H9 (cell line): ENCODE results near the gene PGK1. TPM values are rescaled to one million over a fixed set of nuclear protein-coding genes. Genes with fewer than 3 reads are reported as not detected.

Source experiments
- DNase-seq: peaks from one replicate; pipeline ENCODE4 v3.0.0-alpha.2; 2017
- H2AFZ ChIP-seq: one replicate; pipeline ENCODE4 v1.6.1; 2013; ENCODE audit warnings: mild to moderate bottlenecking, low read length, control low read depth, moderate library complexity
- H2AK5ac ChIP-seq: 2 replicates; pipeline ENCODE4 v1.6.1; 2013; ENCODE audit warnings: low read length, control low read depth, mixed read lengths; ENCODE audit not compliant: insufficient read length
- H2BK120ac ChIP-seq: one replicate; pipeline ENCODE4 v1.6.1; 2013; ENCODE audit warnings: low read depth, mild to moderate bottlenecking, low read length, control low read depth, inconsistent platforms; ENCODE audit not compliant: poor library complexity, severe bottlenecking
- H2BK12ac ChIP-seq: 2 replicates; pipeline ENCODE4 v1.6.1; 2013; ENCODE audit warnings: low read length, control low read depth, mixed read lengths, low read depth; ENCODE audit not compliant: insufficient read length
- H2BK15ac ChIP-seq: 2 replicates; pipeline ENCODE4 v1.6.1; 2013; ENCODE audit warnings: low read depth, low read length, control low read depth
- H2BK20ac ChIP-seq: one replicate; pipeline ENCODE4 v1.6.1; 2013; ENCODE audit warnings: low read depth, mild to moderate bottlenecking, low read length, control low read depth, inconsistent platforms; ENCODE audit not compliant: poor library complexity, severe bottlenecking
- H2BK5ac ChIP-seq: 2 replicates; pipeline ENCODE4 v1.6.1; 2013; ENCODE audit warnings: low read length, control low read depth, mixed read lengths; ENCODE audit not compliant: insufficient read length
- H3K14ac ChIP-seq: 2 replicates; pipeline ENCODE4 v1.6.1; 2013; ENCODE audit warnings: low read length, control low read depth; ENCODE audit not compliant: insufficient read depth
- H3K18ac ChIP-seq: 2 replicates; pipeline ENCODE4 v1.6.1; 2013; ENCODE audit warnings: low read depth, mild to moderate bottlenecking, mixed read lengths, low read length, control low read depth; ENCODE audit not compliant: insufficient read length
- H3K23ac ChIP-seq: 2 replicates; pipeline ENCODE4 v1.6.1; 2013; ENCODE audit warnings: low read length, control low read depth, mixed read lengths, low read depth; ENCODE audit not compliant: insufficient read length
- H3K23me2 ChIP-seq: 2 replicates; pipeline ENCODE4 v1.6.1; 2013; ENCODE audit warnings: low read depth, mild to moderate bottlenecking, mixed read lengths, low read length, control low read depth; ENCODE audit not compliant: insufficient read length, poor library complexity, severe bottlenecking
- H3K27ac ChIP-seq: 2 replicates; pipeline ENCODE4 v1.5.1; 2013; ENCODE audit warnings: low read length, control low read depth, mixed read lengths, low read depth; ENCODE audit not compliant: insufficient read length
- H3K27me3 ChIP-seq: 2 replicates; pipeline ENCODE4 v1.6.1; 2013; ENCODE audit warnings: low read length, control low read depth, inconsistent platforms; ENCODE audit not compliant: insufficient read depth
- H3K4ac ChIP-seq: 2 replicates; pipeline ENCODE4 v1.6.1; 2013; ENCODE audit warnings: low read depth, mild to moderate bottlenecking, control low read depth, inconsistent platforms, low read length, moderate library complexity
- H3K4me1 ChIP-seq: 2 replicates; pipeline ENCODE4 v1.6.1; 2013; ENCODE audit warnings: low read length, control low read depth, inconsistent platforms; ENCODE audit not compliant: insufficient read depth
- H3K4me2 ChIP-seq: 2 replicates; pipeline ENCODE4 v1.6.1; 2013; ENCODE audit warnings: low read length, control low read depth, mixed read lengths; ENCODE audit not compliant: insufficient read length, insufficient read depth
- H3K56ac ChIP-seq: 2 replicates; pipeline ENCODE4 v1.6.1; 2013; ENCODE audit warnings: low read depth, mild to moderate bottlenecking, mixed read lengths, low read length, control low read depth; ENCODE audit not compliant: insufficient read length
- H3K79me1 ChIP-seq: 2 replicates; pipeline ENCODE4 v1.6.1; 2013; ENCODE audit warnings: low read depth, mild to moderate bottlenecking, moderate library complexity, low read length, control low read depth, inconsistent platforms; ENCODE audit not compliant: insufficient read depth, poor library complexity, severe bottlenecking
- H3K79me2 ChIP-seq: 2 replicates; pipeline ENCODE4 v1.6.1; 2013; ENCODE audit warnings: low read length, control low read depth, inconsistent platforms; ENCODE audit not compliant: insufficient read depth
- H3K9ac ChIP-seq: 2 replicates; pipeline ENCODE4 v1.6.1; 2013; ENCODE audit warnings: low read length, control low read depth, mixed read lengths; ENCODE audit not compliant: insufficient read length; ENCODE audit errors: extremely low read depth
- H3K9me3 ChIP-seq: one replicate; pipeline ENCODE4 v1.6.1; 2013; ENCODE audit warnings: low read depth, low read length, inconsistent platforms; ENCODE audit not compliant: control insufficient read depth
- H3T11ph ChIP-seq: one replicate; pipeline ENCODE4 v1.6.1; 2013; ENCODE audit warnings: mild to moderate bottlenecking, low read length, control low read depth, inconsistent platforms
- H4K20me1 ChIP-seq: one replicate; pipeline ENCODE4 v1.6.1; 2013; ENCODE audit not compliant: control insufficient read depth, insufficient read length, insufficient read depth
- H4K5ac ChIP-seq: 2 replicates; pipeline ENCODE4 v1.6.1; 2013; ENCODE audit warnings: low read depth, mild to moderate bottlenecking, mixed read lengths, low read length, control low read depth; ENCODE audit not compliant: insufficient read length
- H4K8ac ChIP-seq: replicated peaks from 2 replicates; pipeline ENCODE4 v1.6.1; 2013; ENCODE audit warnings: low read length, control low read depth, mixed read lengths, low read depth; ENCODE audit not compliant: insufficient read length
- H4K91ac ChIP-seq: 2 replicates; pipeline ENCODE4 v1.6.1; 2013; ENCODE audit warnings: low read depth, mild to moderate bottlenecking, moderate library complexity, mixed read lengths, low read length, control low read depth; ENCODE audit not compliant: insufficient read length
- H3K27ac Mint-ChIP-seq, 3 experiments: 2 replicates in 2 of 3; 3 replicates in 1 of 3; pipeline ENCODE4 v1.8.0; 2020 to 2021; ENCODE audit warnings: mixed read lengths in 3 of 3, mild to moderate bottlenecking in 1 of 3, moderate library complexity in 1 of 3
- H3K27me3 Mint-ChIP-seq: 2 replicates; pipeline ENCODE4 v1.8.0; 2021; ENCODE audit warnings: low read depth, mild to moderate bottlenecking, moderate library complexity, mixed read lengths
- H3K36me3 Mint-ChIP-seq, 3 experiments: 2 replicates in 2 of 3; 3 replicates in 1 of 3; pipeline ENCODE4 v1.8.0; 2020 to 2021; ENCODE audit warnings: low read depth in 3 of 3, mixed read lengths in 3 of 3; ENCODE audit not compliant: insufficient read depth in 1 of 3
- H3K4me1 Mint-ChIP-seq, 2 experiments: 2 replicates each; pipeline ENCODE4 v1.8.0; 2020; ENCODE audit warnings: mixed read lengths in 2 of 2
- H3K4me3 Mint-ChIP-seq, 2 experiments: 2 replicates in 1 of 2; 3 replicates in 1 of 2; pipeline ENCODE4 v1.8.0; 2020 to 2021; ENCODE audit warnings: mild to moderate bottlenecking in 2 of 2, mixed read lengths in 2 of 2, moderate library complexity in 1 of 2
- H3K9me3 Mint-ChIP-seq, 2 experiments: 2 replicates in 1 of 2; 3 replicates in 1 of 2; pipeline ENCODE4 v1.8.0; 2020; ENCODE audit warnings: mild to moderate bottlenecking in 2 of 2, mixed read lengths in 2 of 2, moderate library complexity in 1 of 2
- CTCF ChIP-seq: fragments of 200-600 bp; sonication (generic); conservative IDR thresholded peaks from 3 replicates; pipeline ENCODE4 v1.8.0; 2021; ENCODE audit warnings: antibody characterized with exemption, mild to moderate bottlenecking
- WGBS: extraction: QIAGEN DNeasy Blood & Tissue Kit; methylation state at CpG from one replicate; pipeline ENCODE4 v1.1.7; 2013; ENCODE audit warnings: missing lambda C conversion rate, low lambda C conversion rate, mixed read lengths; ENCODE audit not compliant: insufficient read length; ENCODE audit errors: extremely low coverage; 5-methylcytosine and 5-hydroxymethylcytosine counted together
- total RNA-seq: library from RNA; stranded (reverse); gene quantifications from 2 replicates; pipeline ENCODE4 v1.2.1, GENCODE V29; 2021

The PGK1 gene
- total RNA-seq, 1 experiment from 2014 or later = 581 TPM

GRCh38 chrX:78066110-78066509 is 37.9 kb upstream of the PGK1 start:
- Histone ChIP-seq H4K5ac (no peak overlapping the region), H3K14ac (no peak overlapping the region), H2AK5ac (no peak overlapping the region), H2BK12ac (no peak overlapping the region), H4K20me1 (no peaks in the 10 kb centered on the region), H3K23ac (no peak overlapping the region), H3K56ac (no peak overlapping the region), H3K9me3 (peaks cover 60% of the 10 kb centered on the region), H3K9ac (no peak overlapping the region), H3K4ac (no peak overlapping the region), H2BK5ac (no peak overlapping the region), H4K8ac (no peak overlapping the region), H3T11ph (no peak overlapping the region), H3K27me3 (no peaks in the 10 kb centered on the region), H2BK15ac (no peak overlapping the region), H3K79me1 (no peaks in the 10 kb centered on the region), H2BK20ac (no peak overlapping the region), H3K79me2 (no peaks in the 10 kb centered on the region), H4K91ac (no peak overlapping the region), H3K4me1 (no peaks in the 10 kb centered on the region), H3K23me2 (no peaks in the 10 kb centered on the region), H3K4me2 (no peak overlapping the region), H2AFZ (no peak overlapping the region), H2BK120ac (no peak overlapping the region), H3K18ac (no peak overlapping the region), H3K27ac (no peak overlapping the region)
- WGBS = no CpG with 5 or more reads among the region's 1 CpG
- Mint-ChIP-seq H3K4me1 (no peaks in the 10 kb centered on the region), H3K27ac (no peak overlapping the region), H3K27me3 (peaks cover 3% of the 10 kb centered on the region; the same call in 1 of the 2 replicates), H3K4me3 (no peak overlapping the region), H3K9me3 (peaks cover 61 to 63% of the 10 kb centered on the region in 2 experiments), H3K36me3 (peaks cover 0 to 11% (median 5%) of the 10 kb centered on the region in 3 experiments; a peak in 5 of 7 replicates)
- no peak for DNase-seq
- no peak for TF ChIP-seq CTCF
